Measurements from ENCODE around the gene OR2AE1.

GRCh38 chr7:99863847-99864440 is 12.9 kb downstream of the OR2AE1 start:
- no peak for TF ChIP-seq BRF2 (CRISPR knock-in tag; IDR thresholded peaks at IDR 0.05)
- TF ChIP-seq POLR2A (IDR thresholded peaks at IDR 0.05; ENCODE audit: insufficient read depth in 1 of 2, low read depth in 2 of 2, low read length in 2 of 2) = no peak
- TF ChIP-seq SP2 (CRISPR knock-in tag; IDR thresholded peaks at IDR 0.05) = no peak
- no peak for TF ChIP-seq ZSCAN21 (CRISPR knock-in tag; IDR thresholded peaks at IDR 0.05; ENCODE audit: borderline replicate concordance)
- no peak for TF ChIP-seq ETS1 (CRISPR knock-in tag; IDR thresholded peaks at IDR 0.05)
- no peak for TF ChIP-seq E2F5 (CRISPR knock-in tag; conservative IDR thresholded peaks at IDR 0.05)
